BLaER1 treated with 17β-estradiol and CSF1 and Interleukin-3, amounts not matched to agents 10 nM and 100 nM (cell line): ENCODE results near the gene NEDD4L.

Experiments used
- H3K27ac ChIP-seq, 11 experiments: shearing (Covaris generic); formaldehyde crosslinking; 2 replicates each; pipeline ENCODE4 v1.8.1; 2022
- H3K27me3 ChIP-seq, 11 experiments: shearing (Covaris generic); formaldehyde crosslinking; 2 replicates each; pipeline ENCODE4 v1.8.1; 2022
- H3K36me3 ChIP-seq, 11 experiments: shearing (Covaris generic); formaldehyde crosslinking; 2 replicates each; pipeline ENCODE4 v1.8.1; 2022
- H3K4me1 ChIP-seq, 10 experiments: shearing (Covaris generic); formaldehyde crosslinking; 2 replicates each; pipeline ENCODE4 v1.8.1; 2022
- H3K4me2 ChIP-seq, 11 experiments: shearing (Covaris generic); formaldehyde crosslinking; 2 replicates each; pipeline ENCODE4 v1.8.1; 2022
- H3K4me3 ChIP-seq, 10 experiments: shearing (Covaris generic); formaldehyde crosslinking; 2 replicates each; pipeline ENCODE4 v1.8.1; 2022
- H3K9ac ChIP-seq, 11 experiments: shearing (Covaris generic); formaldehyde crosslinking; 2 replicates each; pipeline ENCODE4 v1.8.1; 2022
- H3K9me3 ChIP-seq, 11 experiments: shearing (Covaris generic); formaldehyde crosslinking; replicated peaks in 1 of 11; 2 replicates each; pipeline ENCODE4 v1.8.1; 2022
- H4K20me1 ChIP-seq, 11 experiments: shearing (Covaris generic); formaldehyde crosslinking; 2 replicates each; pipeline ENCODE4 v1.8.1; 2022
- Cebpa-rat ChIP-seq, 11 experiments: shearing (Covaris generic); IDR thresholded peaks; 2 replicates each; pipeline ENCODE4 v1.8.1; 2022

Gene NEDD4L

GRCh38 chr18:58235001-58235436 is 191.0 kb downstream of the NEDD4L start:
- no peak overlapping the region for H3K4me3 ChIP-seq
- H3K27me3 ChIP-seq, result no peaks in the 10 kb centered on the region
- TF ChIP-seq Cebpa-rat (IDR thresholded peaks at IDR 0.05), result no peak
- no peak overlapping the region for H3K4me2 ChIP-seq
- H3K9me3 ChIP-seq, result peaks cover 10 to 21% (median 13%) of the 10 kb centered on the region in 11 experiments
- no peak overlapping the region for H3K9ac ChIP-seq
- H3K36me3 ChIP-seq, result peaks cover 0 to 7% (median 0%) of the 10 kb centered on the region in 11 experiments; a peak in 4 of 22 replicates
- H3K4me1 ChIP-seq, result peaks cover 0 to 36% (median 16%) of the 10 kb centered on the region in 10 experiments; a peak in 12 of 20 replicates
- no peak overlapping the region for H3K27ac ChIP-seq
- peaks cover 0 to 13% (median 0%) of the 10 kb centered on the region in 11 experiments; a peak in 2 of 22 replicates for H4K20me1 ChIP-seq

- H4K20me1 ChIP-seq, result peaks cover 0 to 30% (median 0%) of the 10 kb centered on the region in 11 experiments; a peak in 8 of 22 replicates
- no peaks in the 10 kb centered on the region for H3K36me3 ChIP-seq
- no peak for TF ChIP-seq Cebpa-rat (IDR thresholded peaks at IDR 0.05)
- no peak overlapping the region for H3K27ac ChIP-seq
- no peak overlapping the region for H3K4me3 ChIP-seq
- peaks cover 0 to 23% (median 18%) of the 10 kb centered on the region in 10 experiments; a peak in 14 of 20 replicates for H3K4me1 ChIP-seq
- no peak overlapping the region for H3K4me2 ChIP-seq
- no peaks in the 10 kb centered on the region for H3K27me3 ChIP-seq
- H3K9me3 ChIP-seq, result no peaks in the 10 kb centered on the region
- H3K9ac ChIP-seq, result no peak overlapping the region
These were observed 195.9 kb downstream of the NEDD4L start for GRCh38 chr18:58239879-58240278.

- Histone ChIP-seq H3K36me3 (no peaks in the 10 kb centered on the region; a peak in 1 of 22 replicates), H3K4me1 (peaks cover 0 to 21% (median 16%) of the 10 kb centered on the region in 10 experiments; a peak in 14 of 20 replicates), H3K9me3 (no peaks in the 10 kb centered on the region), H3K27me3 (no peaks in the 10 kb centered on the region), H3K4me2 (no peak overlapping the region), H3K27ac (no peak overlapping the region), H3K9ac (no peak overlapping the region), H3K4me3 (no peak overlapping the region), H4K20me1 (peaks cover 0 to 30% (median 0%) of the 10 kb centered on the region in 11 experiments; a peak in 8 of 22 replicates)
- no peak for TF ChIP-seq Cebpa-rat (IDR thresholded peaks at IDR 0.05)
These were observed 197.1 kb downstream of the NEDD4L start for GRCh38 chr18:58241026-58241679.

- Histone ChIP-seq H3K27ac (no peak overlapping the region), H3K27me3 (no peaks in the 10 kb centered on the region), H4K20me1 (peaks cover 0 to 30% (median 0%) of the 10 kb centered on the region in 11 experiments; a peak in 7 of 22 replicates)
These were observed 197.9 kb downstream of the NEDD4L start for GRCh38 chr18:58241877-58242276.

GRCh38 chr18:58242435-58242834 is 198.4 kb downstream of the NEDD4L start:
- no peak for TF ChIP-seq Cebpa-rat (IDR thresholded peaks at IDR 0.05)
- Histone ChIP-seq H3K27ac (no peak overlapping the region), H3K9ac (no peak overlapping the region), H3K36me3 (no peaks in the 10 kb centered on the region; a peak in 1 of 22 replicates), H3K27me3 (no peaks in the 10 kb centered on the region), H3K4me3 (no peak overlapping the region), H4K20me1 (peaks cover 0 to 30% (median 0%) of the 10 kb centered on the region in 11 experiments; a peak in 7 of 22 replicates), H3K4me2 (no peak overlapping the region), H3K4me1 (peaks cover 0 to 11% (median 3%) of the 10 kb centered on the region in 10 experiments; a peak in 9 of 20 replicates), H3K9me3 (no peaks in the 10 kb centered on the region)

More at GRCh38 chr18:58241877-58242276, 197.9 kb downstream of the NEDD4L start:
- no peak for TF ChIP-seq Cebpa-rat (IDR thresholded peaks at IDR 0.05)
- Histone ChIP-seq H3K9me3 (no peaks in the 10 kb centered on the region), H3K4me3 (no peak overlapping the region), H3K4me2 (0 out of 22 replicates have a peak overlapping the region, but pooled peaks of 1 of the 11 experiments have one; percentile 1), H3K9ac (no peak overlapping the region), H3K36me3 (no peaks in the 10 kb centered on the region; a peak in 1 of 22 replicates), H3K4me1 (peaks cover 0 to 14% (median 9%) of the 10 kb centered on the region in 10 experiments; a peak in 14 of 20 replicates)

DNA sequence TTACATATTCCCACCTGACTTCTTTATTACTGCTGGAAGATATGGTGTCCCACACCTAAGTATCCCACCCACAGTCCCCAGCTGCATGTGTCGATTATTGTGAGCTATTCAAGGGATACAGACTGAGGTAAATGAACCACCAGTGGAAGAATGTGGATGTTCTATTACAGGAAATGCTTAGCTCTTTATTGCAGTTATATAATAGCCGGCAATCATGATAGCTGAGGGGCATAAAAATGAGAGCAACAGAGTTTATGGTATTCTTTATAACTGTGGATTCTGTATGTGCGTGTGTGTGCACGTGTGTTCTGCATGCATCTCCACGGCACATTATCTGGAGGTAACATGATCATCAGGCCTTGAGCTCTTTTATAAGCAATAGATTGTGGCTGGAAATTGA is 198.9 kb downstream of the NEDD4L start:
- H4K20me1 ChIP-seq, result peaks cover 0 to 30% (median 0%) of the 10 kb centered on the region in 11 experiments; a peak in 7 of 22 replicates
- H3K9ac ChIP-seq, result no peak overlapping the region
- no peak overlapping the region for H3K4me2 ChIP-seq
- no peak for TF ChIP-seq Cebpa-rat (IDR thresholded peaks at IDR 0.05)
- H3K27ac ChIP-seq, result no peak overlapping the region
- H3K27me3 ChIP-seq, result no peaks in the 10 kb centered on the region
- peaks cover 0 to 11% (median 0%) of the 10 kb centered on the region in 10 experiments; a peak in 6 of 20 replicates for H3K4me1 ChIP-seq
- no peak overlapping the region for H3K4me3 ChIP-seq
- H3K36me3 ChIP-seq, result no peaks in the 10 kb centered on the region; a peak in 1 of 22 replicates
- H3K9me3 ChIP-seq, result no peaks in the 10 kb centered on the region

DNA sequence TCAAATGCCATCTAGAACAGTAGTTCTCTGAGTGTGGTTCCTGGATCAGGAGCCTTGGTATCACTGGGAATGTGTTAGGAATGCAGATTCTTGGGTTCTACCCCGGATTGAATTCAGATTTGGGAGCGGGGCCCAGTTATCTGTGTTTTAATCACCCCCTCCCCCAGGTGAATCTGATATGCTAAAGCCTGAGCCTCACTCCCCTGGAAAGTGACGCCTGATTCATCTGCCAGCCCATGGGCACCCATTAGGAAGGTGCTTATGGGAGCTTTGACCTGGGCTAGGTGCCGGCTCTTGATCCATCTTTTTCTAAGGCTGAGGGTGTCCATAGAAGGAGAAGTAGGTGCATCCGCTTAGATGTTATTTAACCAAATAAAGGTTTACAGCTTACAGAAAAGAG is 199.4 kb downstream of the NEDD4L start:
- Histone ChIP-seq H3K27ac (no peak overlapping the region), H3K27me3 (no peaks in the 10 kb centered on the region), H3K4me3 (no peak overlapping the region), H4K20me1 (peaks cover 0 to 30% (median 0%) of the 10 kb centered on the region in 11 experiments; a peak in 7 of 22 replicates), H3K4me2 (no peak overlapping the region), H3K9ac (no peak overlapping the region), H3K36me3 (no peaks in the 10 kb centered on the region; a peak in 1 of 22 replicates), H3K4me1 (peaks cover 0 to 11% (median 0%) of the 10 kb centered on the region in 10 experiments; a peak in 6 of 20 replicates), H3K9me3 (no peaks in the 10 kb centered on the region)
- TF ChIP-seq Cebpa-rat (IDR thresholded peaks at IDR 0.05), result no peak

DNA sequence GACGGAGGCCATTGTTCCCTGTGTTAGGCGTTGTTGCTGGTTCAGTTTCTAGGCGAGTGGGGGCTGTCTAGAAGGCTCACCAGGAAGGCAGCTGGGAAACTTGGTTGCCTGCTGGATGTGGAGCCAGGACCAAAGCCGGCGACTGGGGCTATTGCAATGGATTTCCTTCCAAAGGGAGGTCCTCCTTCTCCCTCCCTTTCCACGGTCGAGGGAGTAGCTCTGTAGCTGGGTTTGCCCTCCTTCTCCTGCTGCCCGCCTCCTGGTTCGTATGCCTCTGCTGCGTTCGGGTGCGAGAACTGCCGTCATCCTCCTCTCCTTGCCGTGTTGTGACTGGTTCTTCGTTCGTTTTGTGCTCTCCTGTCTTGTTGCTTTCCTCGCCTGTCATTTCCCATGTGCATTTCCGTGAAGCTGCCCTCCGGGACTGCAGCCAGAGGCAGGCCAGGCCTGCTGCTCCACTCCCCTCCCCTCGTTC is 203.4 kb downstream of the NEDD4L start:
- Histone ChIP-seq H4K20me1 (peaks cover 0 to 11% (median 0%) of the 10 kb centered on the region in 11 experiments; a peak in 7 of 22 replicates), H3K9ac (no peak overlapping the region), H3K4me2 (no peak overlapping the region), H3K36me3 (no peaks in the 10 kb centered on the region; a peak in 1 of 22 replicates), H3K9me3 (no peaks in the 10 kb centered on the region), H3K27me3 (no peaks in the 10 kb centered on the region), H3K4me1 (no peaks in the 10 kb centered on the region), H3K4me3 (no peak overlapping the region), H3K27ac (no peak overlapping the region)
- TF ChIP-seq Cebpa-rat (IDR thresholded peaks at IDR 0.05), result no peak

- TF ChIP-seq Cebpa-rat (IDR thresholded peaks at IDR 0.05), result no peak
- Histone ChIP-seq H4K20me1 (0 out of 22 replicates have a peak, but pooled peaks cover 0 to 4% (median 0%) of the 10 kb centered on the region in 11 experiments), H3K9me3 (no peaks in the 10 kb centered on the region), H3K4me3 (no peak overlapping the region), H3K4me2 (no peak overlapping the region), H3K9ac (no peak overlapping the region), H3K27ac (no peak overlapping the region), H3K4me1 (no peaks in the 10 kb centered on the region), H3K27me3 (no peaks in the 10 kb centered on the region), H3K36me3 (no peaks in the 10 kb centered on the region; a peak in 1 of 22 replicates)
These were observed 205.7 kb downstream of the NEDD4L start for GRCh38 chr18:58249712-58250111.
